ENCODE measurements around the gene KCNK1. TPM values are rescaled to one million over a fixed set of nuclear protein-coding genes. Genes with fewer than 3 reads are reported as not detected.
"Not testable (repeated sequence)": the region's sequence is repeated elsewhere in the genome, so short reads cannot be mapped to it uniquely, and the experiment has no call there.

Gene KCNK1
- total RNA-seq, 3 donors from 2014 or later, result 0.96 to 9.1 (median 5.2) TPM

- Histone ChIP-seq H3K36me3 (no peaks in the 10 kb centered on the region), H3K27me3 (no peaks in the 10 kb centered on the region), H3K27ac (no peak overlapping the region), H3K4me1 (no peaks in the 10 kb centered on the region), H3K9me3 (no peaks in the 10 kb centered on the region), H3K4me3 (no peak overlapping the region)
- intact Hi-C loops (cut with DNase I; ENCODE audit: low total_unique reads), result no loop called here
- TF ChIP-seq POLR2AphosphoS5 (IDR thresholded peaks at IDR 0.05) (no peak), POLR2A (IDR thresholded peaks at IDR 0.05) (no peak)
- TF ChIP-seq, protein P1, sequence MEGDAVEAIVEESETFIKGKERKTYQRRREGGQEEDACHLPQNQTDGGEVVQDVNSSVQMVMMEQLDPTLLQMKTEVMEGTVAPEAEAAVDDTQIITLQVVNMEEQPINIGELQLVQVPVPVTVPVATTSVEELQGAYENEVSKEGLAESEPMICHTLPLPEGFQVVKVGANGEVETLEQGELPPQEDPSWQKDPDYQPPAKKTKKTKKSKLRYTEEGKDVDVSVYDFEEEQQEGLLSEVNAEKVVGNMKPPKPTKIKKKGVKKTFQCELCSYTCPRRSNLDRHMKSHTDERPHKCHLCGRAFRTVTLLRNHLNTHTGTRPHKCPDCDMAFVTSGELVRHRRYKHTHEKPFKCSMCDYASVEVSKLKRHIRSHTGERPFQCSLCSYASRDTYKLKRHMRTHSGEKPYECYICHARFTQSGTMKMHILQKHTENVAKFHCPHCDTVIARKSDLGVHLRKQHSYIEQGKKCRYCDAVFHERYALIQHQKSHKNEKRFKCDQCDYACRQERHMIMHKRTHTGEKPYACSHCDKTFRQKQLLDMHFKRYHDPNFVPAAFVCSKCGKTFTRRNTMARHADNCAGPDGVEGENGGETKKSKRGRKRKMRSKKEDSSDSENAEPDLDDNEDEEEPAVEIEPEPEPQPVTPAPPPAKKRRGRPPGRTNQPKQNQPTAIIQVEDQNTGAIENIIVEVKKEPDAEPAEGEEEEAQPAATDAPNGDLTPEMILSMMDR (IDR thresholded peaks at IDR 0.05), result no peak
- no peak for DNase-seq (ENCODE audit: low spot score in 2 of 2)
Measured at GRCh38 chr1:233667741-233668140, 53.8 kb downstream of the KCNK1 start.

DNA sequence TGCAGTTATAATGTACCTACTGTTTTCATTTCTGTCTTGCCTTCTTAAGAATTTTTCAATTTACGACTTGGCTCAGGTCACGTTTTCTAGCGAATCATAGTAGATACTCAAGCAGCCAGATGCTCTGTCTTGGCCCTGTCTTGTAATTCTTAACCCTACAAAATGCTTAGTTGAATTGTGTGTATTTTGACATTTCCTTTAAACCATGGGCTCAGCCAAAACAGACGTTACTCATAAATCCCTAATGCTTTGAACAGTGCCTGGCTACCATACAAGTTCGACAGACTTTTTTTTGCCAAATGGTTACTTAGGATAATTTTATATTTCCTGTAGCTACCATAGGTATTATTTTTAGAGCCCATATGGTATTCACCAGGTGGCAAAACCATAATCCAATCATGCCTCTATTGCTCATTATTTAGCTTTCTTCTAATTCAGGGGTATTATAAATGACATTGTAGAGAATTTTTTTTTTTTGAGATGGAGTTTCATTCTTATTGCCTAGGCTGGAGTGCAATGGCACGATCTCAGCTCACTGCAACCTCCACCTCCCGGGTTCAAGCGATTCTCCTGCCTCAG lies 54.3 kb downstream of the KCNK1 start:
- Histone ChIP-seq H3K4me1 (no peaks in the 10 kb centered on the region), H3K36me3 (no peaks in the 10 kb centered on the region), H3K4me3 (no peak overlapping the region), H3K27ac (no peak overlapping the region), H3K27me3 (no peaks in the 10 kb centered on the region), H3K9me3 (no peaks in the 10 kb centered on the region)
- TF ChIP-seq, protein P1 (IDR thresholded peaks at IDR 0.05), result no peak
- TF ChIP-seq POLR2AphosphoS5 (IDR thresholded peaks at IDR 0.05), result no peak
- TF ChIP-seq POLR2A (IDR thresholded peaks at IDR 0.05), result no peak
- DNase-seq (ENCODE audit: low spot score in 2 of 2), result no peak
- intact Hi-C loops (cut with DNase I; ENCODE audit: low total_unique reads), result no loop called here

- H3K4me1 ChIP-seq, result no peaks in the 10 kb centered on the region
- TF ChIP-seq POLR2AphosphoS5 (IDR thresholded peaks at IDR 0.05) (no peak), POLR2A (IDR thresholded peaks at IDR 0.05) (no peak)
- no peaks in the 10 kb centered on the region for H3K9me3 ChIP-seq
- H3K4me3 ChIP-seq, result no peak overlapping the region
- DNase-seq (ENCODE audit: low spot score in 2 of 2), result no peak
- no peak overlapping the region for H3K27ac ChIP-seq
- intact Hi-C loops (cut with DNase I; ENCODE audit: low total_unique reads), result no loop called here
- no peaks in the 10 kb centered on the region for H3K36me3 ChIP-seq
- H3K27me3 ChIP-seq, result no peaks in the 10 kb centered on the region
Measured at GRCh38 chr1:233668725-233669294, 54.9 kb downstream of the KCNK1 start.

- H3K36me3 ChIP-seq; DNase-seq (ENCODE audit: low spot score in 2 of 2); intact Hi-C loops (cut with DNase I; ENCODE audit: low total_unique reads); H3K27me3 ChIP-seq; H3K4me3 ChIP-seq; H3K27ac ChIP-seq; H3K4me1 ChIP-seq; H3K9me3 ChIP-seq: not testable (repeated sequence)
Measured at GRCh38 chr1:233670363-233670762, 56.5 kb downstream of the KCNK1 start.

GRCh38 chr1:233671286-233671685 lies 57.4 kb downstream of the KCNK1 start:
- no peaks in the 10 kb centered on the region for H3K36me3 ChIP-seq
- H3K4me3 ChIP-seq, result no peak overlapping the region
- no peaks in the 10 kb centered on the region for H3K27me3 ChIP-seq
- H3K9me3 ChIP-seq, result no peaks in the 10 kb centered on the region
- intact Hi-C loops (cut with DNase I; ENCODE audit: low total_unique reads), result no loop called here
- no peaks in the 10 kb centered on the region for H3K4me1 ChIP-seq
- H3K27ac ChIP-seq, result no peak overlapping the region
- no peak for TF ChIP-seq POLR2A (IDR thresholded peaks at IDR 0.05)
- no peak for TF ChIP-seq POLR2AphosphoS5 (IDR thresholded peaks at IDR 0.05)
- TF ChIP-seq, protein P1 (IDR thresholded peaks at IDR 0.05), result no peak
- DNase-seq (ENCODE audit: low spot score in 2 of 2), result no peak

DNA sequence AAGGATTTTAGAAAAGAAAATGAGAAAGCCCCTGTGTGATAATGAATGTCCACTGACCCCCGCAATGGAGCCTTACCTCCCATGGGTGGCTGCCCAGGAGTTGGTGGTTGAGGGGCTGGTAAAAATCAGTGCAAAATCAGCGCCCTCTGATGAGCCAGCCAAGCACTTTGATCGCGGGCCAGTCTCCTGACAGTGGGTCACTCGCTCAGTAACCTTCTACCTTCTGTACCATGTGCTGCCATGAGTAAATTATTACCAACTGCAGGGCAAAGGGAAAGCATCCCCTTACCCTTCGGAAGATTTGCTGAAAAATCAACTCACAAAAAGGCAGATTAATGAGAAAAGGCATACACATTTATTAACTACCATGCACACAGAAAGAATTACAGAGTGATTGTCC lies 58.8 kb downstream of the KCNK1 start:
- H3K27ac ChIP-seq, result no peak overlapping the region
- no peak overlapping the region for H3K4me3 ChIP-seq
- H3K36me3 ChIP-seq, result no peaks in the 10 kb centered on the region
- TF ChIP-seq, protein P1 (IDR thresholded peaks at IDR 0.05), result no peak
- TF ChIP-seq POLR2A (IDR thresholded peaks at IDR 0.05) (no peak), POLR2AphosphoS5 (IDR thresholded peaks at IDR 0.05) (no peak)
- DNase-seq (ENCODE audit: low spot score in 2 of 2), result no peak
- H3K27me3 ChIP-seq, result no peaks in the 10 kb centered on the region
- H3K9me3 ChIP-seq, result no peaks in the 10 kb centered on the region
- H3K4me1 ChIP-seq, result no peaks in the 10 kb centered on the region
- intact Hi-C loops (cut with DNase I; ENCODE audit: low total_unique reads), result no loop called here
